NCI-H187 (cell line): Measurements from ENCODE around the gene FMO1.
"Not testable (repeated sequence)": the region's sequence is repeated elsewhere in the genome, so short reads cannot be mapped to it uniquely, and the experiment has no call there.

Experiments used
- DNase-seq, 2 experiments: peaks; one replicate each; lab custom pipeline; 2025; lab: John Stamatoyannopoulos, UW

FMO1 gene, protein sequence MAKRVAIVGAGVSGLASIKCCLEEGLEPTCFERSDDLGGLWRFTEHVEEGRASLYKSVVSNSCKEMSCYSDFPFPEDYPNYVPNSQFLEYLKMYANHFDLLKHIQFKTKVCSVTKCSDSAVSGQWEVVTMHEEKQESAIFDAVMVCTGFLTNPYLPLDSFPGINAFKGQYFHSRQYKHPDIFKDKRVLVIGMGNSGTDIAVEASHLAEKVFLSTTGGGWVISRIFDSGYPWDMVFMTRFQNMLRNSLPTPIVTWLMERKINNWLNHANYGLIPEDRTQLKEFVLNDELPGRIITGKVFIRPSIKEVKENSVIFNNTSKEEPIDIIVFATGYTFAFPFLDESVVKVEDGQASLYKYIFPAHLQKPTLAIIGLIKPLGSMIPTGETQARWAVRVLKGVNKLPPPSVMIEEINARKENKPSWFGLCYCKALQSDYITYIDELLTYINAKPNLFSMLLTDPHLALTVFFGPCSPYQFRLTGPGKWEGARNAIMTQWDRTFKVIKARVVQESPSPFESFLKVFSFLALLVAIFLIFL

DNA sequence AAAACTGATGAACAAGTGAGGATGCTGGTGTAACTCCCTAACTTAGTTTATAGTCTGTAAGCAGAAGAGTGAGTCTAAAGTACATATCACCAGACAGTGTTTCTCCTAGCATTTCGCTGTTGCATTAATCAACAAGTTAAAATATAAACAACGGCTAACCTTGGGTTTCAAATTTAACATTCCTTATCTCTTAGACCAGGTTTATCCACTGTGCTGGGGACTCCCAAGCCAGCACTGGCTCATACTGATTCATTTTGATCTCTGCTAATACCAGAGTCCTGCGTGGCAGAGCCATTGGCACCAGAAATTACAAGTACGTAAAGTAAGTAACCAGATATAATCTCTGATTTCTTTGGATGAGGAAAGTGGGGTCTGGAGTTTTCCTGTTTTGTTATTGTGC, at the start of gene FMO1:
FMO1 (plus strand) TSS at position 193 of the 400 bp plus-strand sequence. CDS start 9,594 bp downstream, outside the sequence.
- no peak for DNase-seq

DNA sequence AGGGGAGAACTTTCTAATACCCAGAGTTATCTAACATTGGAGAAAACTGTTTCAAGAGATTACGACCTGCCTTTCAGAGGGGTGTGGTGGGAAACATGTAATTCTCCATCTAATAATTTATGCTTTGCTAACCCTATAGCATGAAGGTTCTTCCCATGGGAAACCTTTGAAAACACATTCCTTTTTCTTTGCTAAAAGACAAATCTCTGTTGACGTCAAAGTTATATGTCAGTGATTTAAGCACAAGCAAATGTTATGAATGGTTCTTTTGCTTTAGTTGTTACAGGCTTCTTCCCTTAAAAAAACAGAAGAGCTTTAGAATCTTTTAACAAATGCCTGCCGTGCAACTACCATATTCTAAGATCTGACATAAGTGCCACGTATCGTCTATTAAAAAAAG, 44.0 kb upstream of the FMO1 start:
- no peak for DNase-seq

DNA sequence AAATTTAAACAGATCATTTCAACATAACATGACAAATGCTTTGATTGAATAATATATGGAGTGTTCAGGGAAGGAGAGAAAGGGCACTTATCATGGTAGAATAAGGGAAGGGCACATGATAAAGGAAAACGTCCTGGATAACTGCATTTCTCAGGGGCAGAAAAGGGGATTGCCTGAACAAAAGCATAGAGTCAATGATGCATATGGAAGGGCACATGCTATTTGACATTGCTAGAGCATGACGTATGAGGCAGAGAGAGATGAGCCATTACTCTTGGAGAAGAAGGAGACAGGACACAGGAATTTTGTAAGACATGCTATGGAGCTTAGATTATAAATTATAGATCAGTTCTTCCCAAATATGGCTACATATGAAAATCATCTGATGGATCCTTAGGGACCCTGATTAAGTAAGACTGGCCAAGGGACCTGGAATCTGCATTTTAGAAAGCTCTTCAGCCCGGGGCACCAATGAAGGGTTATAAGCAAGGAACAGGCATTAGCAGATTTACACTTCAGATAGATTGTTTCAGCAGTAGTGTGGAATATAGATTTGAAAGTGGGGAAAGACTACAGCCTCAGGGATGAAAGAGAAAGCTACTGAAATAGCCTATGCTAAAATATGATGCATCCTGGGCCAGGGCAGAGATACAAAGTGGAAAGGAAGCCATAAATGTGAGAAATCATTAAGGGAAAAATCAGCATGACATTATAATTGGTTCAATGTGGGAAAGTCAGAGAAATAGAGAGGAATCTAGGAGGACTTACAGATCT, 41.9 kb upstream of the FMO1 start:
- no peak for DNase-seq

DNA sequence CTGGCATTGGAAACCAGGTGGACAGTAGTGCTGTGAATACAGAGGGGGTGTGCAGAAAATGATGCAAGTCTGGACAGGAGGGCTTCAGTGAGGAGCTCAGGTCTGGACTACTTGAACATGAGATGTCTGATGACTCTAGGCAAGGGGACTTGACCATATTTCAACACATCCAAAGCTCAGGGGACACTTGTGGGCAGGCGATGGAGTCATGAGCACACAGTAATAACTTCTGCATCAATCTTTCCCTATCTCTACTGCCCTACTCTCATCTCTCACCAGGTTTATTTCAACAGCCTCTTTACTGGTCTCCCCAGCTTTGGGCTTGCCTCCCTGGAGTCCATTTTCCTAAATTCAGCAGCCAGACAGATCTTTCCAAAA, 41.3 kb upstream of the FMO1 start:
- no peak for DNase-seq

DNA sequence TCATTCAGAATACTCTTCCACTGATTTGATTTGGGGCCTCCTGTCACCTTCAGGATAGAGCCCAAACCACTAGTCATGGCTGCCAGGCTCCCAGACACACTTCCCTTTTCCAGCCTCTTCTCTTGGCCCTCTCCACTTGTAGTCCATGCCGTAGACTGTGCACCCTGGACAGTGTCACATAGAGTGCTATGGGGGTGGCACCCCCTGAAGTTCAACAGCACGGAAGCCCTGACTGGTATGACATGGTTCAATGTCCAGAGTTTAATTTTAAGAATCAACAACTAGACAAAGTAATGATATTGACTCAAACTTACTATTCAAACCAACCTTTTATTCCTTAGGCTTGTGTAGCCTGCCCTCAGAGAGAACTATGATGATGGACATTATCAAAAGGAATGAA, 40.9 kb upstream of the FMO1 start:
- DNase-seq: no peak

DNA sequence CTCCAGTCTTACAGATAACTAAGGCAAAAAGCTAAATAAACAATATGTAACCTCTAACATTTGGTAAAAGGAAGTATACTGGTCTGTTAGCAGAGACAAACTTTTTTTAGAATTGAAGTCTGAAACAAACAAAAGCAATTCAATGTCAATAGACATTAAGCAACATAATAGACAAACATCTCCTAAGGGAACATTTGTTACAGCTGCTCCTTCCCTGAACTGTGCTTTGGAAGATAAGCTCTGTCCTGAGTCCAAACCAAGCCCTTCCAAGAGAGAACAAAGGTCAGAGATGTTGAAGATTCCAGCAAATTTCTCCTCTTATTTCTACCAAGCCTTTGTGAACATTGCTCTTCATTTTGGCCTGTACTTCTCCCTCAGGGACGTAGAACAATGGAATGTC, 37.9 kb upstream of the FMO1 start:
- DNase-seq: no peak

DNA sequence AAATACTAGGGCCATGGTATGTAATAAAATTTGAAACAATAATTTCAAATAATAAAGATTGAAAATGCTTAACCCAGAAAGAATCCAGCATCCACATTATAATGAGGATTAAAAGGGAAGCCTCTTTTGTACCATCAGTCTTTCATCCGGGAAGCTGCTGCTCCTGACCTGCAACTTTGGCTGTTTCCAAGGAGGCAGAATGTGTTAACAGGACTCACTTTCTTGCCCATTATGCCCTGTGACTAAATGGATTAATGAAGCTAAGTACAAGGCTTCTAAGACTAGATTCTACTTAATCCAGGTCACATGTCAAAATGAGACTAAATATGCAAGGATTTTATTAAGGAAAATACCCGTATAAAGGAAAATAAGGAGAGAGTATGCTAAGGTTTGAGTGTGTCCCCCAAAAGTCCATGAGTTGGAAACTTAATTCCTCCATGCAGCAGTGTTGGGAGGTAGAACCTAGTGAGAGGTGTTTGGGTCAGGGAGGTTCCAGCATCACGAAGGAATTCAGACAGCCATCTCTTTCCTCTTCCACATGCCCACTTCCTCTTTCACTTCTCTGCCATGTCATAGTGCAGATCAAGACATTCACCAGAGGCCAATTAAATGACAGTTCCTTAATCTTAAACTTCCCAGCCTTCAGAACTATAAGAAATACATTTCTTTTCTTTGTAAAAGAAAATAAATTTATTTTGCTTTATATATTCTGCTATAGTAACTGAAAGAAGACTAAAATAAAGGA, 35.5 kb upstream of the FMO1 start:
- no peak for DNase-seq

DNA sequence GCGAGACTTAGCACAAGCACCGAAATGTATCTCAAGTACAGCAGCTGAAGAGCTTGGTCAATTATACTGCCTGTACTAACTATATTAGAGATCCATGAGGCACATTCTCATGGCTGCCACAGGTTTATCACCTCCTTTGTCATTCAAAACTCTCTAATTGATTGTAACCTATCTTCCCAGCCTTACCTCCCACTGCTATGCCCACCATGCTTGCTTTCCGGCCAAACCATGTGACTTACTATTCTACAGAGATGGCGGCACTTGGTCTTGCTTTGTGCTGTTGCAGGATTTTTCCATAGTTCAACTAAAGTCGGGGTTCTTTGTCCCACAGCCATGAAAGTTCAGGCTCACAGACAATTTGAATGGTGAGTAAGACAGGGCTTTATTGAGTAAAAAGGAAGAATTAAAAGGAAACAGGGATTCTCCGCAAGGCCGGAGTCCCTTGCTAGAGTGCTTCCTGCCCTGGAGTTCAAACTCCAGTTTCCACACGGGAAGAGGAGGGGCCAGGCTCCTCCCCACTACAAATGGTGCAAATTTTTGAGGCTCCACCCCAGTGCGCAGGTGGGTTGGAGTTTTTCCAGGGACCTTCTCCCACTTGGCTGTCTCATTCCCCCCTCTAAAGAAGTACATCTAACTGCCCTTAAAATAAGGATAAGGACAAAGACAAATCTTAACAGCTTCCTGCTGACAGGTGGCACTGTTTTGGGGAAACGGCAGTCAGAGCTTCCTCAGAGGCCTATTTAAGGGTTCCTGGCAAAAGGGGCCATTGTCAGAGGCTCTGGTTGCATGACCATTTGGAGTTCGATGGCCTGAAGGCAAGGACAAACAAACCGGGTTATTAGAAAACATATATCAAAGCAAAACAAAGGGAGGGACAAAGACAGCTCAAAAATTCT, 34.5 kb upstream of the FMO1 start:
- DNase-seq: no peak

DNA sequence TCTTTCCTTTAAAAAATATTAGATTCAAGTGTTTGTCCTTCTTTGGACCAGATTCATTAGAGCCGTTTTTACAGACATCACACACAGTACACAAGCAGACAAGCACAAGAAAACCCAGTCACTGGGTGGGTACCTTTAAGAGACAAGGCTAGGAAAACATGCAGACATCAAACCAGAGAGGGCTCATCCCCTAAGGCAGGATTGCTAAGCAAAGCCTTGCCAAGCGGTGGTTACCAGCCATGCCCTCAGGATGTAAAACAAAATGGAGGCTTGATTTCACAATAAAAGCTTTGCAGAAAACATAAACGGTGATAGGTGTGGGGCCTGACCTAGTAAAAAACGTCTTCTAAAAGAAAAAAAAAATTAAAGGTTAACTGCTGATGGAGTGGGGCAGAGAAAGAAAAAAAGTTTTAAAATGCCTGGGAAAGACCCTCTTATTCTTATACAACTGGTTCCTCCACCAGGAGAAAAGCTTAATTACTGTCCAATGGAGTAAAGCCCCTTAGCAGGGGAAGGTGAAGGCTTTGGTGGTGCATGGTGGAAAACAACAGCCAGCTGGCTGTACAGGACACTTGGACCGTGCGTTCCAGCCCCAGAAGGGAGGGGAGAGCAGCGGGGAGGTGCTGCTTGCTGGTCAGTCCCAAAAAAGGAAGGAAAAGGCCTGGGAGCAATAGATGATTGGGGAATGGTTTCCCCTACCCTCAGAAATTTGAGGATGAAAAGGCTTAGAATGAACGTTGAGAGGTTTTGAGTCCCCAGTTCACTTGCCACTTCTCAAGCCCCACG, 30.4 kb upstream of the FMO1 start:
- DNase-seq: no peak

DNA sequence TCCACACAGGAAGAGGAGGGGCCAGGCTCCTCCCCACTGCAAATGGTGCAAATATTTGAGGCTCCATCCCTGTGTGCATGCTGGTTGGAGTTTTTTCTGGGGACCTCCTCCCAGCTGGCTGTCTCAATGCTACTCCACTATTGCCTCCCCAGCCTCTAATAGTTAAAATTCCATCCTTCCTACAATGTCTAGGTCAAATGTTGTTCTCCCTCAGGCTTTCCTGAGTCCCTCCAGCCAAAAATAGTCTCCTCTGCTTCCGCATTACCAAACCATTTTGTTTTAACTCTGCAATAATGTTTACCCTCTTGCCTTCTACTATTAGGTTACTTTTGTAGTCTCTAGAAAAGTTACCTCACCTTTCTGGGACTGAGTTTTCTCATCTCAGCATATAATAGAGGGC, 29.6 kb upstream of the FMO1 start:
- no peak for DNase-seq

DNA sequence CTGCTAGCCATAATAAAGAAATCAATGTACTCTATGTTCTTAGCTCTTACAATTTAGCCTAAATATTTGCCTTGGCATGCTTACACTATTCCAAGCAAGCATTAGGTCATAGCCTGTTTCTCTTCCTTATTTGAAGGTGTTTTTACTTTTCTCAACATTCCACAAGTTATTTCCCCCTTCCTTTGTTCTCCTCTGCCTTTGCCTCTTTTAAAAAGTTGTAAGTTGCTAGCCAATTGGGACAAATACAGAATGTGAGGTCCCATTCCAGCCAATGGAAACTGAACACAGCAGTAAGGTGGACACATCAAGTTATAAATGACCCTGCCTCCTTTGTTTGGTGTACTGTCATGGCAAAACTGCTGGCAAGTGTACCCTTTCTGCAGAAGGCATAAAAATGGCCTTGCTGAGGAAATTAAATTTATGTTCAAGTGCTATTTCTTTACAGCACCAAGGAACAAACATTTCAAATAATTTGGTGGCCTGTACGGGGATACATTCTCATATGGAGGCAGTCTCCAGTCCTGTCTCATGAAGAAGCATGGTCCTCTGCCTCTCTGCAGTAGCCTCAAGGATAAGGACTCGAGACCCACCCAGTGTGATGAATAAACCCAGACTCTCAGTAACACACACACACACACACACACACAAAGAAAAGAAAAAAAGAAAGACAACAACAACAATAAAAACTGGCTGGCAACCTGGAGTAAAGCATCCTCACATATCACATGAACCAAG, 28.8 kb upstream of the FMO1 start:
- DNase-seq: no peak

DNA sequence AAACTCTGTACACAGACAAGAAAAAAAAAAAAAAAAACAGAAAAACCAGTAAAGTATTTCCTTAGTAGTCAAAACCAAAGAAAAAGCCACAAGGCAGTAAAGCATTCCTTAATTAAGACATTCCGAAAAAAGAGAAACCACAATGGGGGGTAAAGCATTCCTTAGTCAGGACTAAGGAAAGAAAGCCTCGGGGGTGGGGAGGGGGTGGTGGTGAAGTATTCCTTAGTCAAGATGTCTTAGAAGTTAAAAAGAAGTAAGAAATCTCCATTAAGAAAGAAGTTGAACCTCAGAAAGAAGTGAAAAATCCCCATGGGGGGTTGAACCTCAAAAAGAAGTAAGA, 28.2 kb upstream of the FMO1 start:
- no peak for DNase-seq

DNA sequence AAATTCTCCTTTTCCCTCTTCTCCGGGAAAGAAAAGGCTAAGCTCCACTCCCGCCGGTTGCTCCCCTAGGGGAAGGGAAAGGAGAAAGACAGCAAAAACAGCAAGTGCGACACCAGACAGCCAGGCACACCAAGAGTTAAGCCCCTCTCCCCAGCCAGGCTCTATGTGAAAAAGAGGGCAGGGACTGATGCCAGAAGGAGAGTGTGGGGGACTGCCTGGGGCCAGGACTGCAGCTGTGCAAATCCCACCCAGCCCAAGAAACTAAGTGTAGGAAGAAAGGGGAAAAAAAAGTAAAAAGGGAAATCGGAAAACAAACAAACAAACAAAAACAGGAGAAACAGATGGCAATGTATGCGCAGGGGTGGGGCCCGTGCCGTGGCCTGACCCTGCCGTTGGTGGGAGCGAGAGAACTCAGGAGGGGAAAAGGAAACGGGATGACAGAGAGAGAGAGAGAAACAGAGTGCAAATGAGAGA, 27.7 kb upstream of the FMO1 start:
- no peak for DNase-seq

DNA sequence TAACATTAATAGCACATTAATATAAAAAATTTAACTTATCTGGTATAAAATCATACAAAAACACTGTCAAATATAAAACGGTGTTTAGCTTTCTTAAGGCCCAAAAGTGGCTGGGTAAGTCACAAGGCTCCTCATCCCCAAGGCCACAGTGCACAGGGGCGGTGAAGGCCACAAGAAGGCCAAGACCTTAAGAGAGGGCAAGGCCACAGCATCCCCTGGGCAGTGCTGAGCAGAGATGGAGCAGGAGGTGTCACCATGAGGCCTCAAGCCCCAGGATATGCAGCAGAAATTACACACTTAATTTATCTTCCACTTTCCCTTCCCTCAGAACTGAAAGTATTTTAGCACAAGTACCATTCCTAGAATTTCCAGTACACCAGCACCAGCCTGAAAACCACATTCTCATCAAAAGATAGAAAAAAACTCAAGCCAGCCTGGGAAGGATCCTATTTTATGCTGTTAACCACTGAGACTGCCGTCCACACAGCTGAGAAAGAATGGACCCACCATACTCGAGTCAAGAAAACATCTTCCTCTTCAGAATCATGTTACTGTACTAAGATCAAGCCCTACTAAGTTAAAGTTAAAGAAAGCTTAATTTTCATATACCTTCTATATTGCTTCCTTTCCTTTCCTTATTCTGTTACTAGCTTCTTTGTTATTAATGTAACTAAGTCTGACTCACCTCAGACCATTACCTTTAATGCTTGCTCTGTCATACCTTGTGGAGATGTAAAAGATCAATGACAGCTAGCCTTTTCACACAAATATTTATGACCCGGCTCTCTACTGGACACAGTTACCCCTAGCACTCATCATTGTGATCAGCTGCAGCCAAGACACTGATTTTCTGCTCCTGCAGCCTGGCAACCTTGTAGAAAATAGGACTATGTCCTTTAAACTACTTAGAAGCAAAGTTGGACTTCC, 26.4 kb upstream of the FMO1 start:
- no peak for DNase-seq

DNA sequence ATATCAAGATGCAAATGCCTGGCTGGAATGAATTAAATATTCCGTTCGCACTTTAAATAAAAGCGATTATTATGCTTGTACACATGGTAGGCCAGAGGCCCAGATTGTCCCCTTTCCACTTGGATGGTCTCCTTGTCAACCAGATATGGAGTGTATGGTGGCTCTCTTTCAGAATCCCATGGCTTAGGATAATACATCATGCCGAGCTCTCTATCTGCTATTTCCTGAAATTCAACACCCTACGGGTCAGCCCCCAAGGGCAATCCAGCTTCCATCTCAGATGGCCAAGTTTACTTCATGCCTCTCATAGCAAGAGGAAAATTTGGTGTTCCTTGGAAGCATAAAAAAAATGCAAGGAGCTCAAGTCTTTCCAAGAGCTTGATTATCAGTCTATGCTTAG, 25.4 kb upstream of the FMO1 start:
- DNase-seq: no peak

DNA sequence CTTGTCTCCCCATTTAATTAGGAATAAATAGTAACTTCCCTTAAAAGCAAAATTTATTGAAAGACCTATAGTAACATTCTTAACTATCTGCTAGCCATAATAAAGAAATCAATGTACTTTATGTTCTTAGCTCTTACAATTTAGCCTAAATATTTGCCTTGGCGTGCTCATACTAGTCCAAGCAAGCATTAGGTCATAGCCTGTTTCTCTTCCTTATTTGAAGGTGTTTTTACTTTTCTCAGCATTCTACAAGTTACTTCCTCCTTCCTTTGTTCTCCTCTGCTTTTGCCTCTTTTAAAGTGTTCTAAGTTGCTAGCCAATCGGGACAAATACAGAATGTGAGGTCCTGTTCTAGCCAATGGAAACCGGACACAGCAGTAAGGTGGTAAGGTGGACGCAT, 24.0 kb upstream of the FMO1 start:
- DNase-seq: not testable (repeated sequence)

DNA sequence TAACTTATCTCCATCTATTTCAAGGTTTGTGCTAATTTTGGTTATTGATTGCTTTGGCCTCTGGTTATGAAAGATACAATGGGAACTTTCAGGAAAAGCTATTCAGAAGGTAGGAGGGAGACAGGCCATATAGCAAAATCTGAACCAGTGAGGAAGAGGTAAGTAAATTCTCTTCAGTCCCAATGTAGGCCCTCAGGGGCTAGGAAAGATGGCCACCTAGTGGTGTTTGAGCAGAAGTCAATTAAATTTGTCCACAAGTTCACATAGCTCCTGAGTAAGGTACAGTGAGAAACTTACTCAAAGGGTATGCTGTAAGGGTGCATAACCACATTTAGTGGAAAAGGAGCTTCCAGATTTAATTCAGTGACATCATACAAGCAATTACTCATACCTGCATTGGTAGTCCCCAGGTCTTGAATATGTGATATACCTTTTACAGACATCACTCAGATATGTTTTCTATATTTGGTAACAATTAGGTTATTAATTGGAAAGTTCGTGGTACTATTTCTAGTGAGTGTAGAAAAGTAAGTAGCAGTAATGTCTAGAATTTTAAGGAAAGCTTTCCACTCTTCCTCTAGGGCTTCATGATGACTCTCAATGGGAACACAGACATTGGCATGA, 21.4 kb upstream of the FMO1 start:
- DNase-seq: peak; percentile 43 to 75

DNA sequence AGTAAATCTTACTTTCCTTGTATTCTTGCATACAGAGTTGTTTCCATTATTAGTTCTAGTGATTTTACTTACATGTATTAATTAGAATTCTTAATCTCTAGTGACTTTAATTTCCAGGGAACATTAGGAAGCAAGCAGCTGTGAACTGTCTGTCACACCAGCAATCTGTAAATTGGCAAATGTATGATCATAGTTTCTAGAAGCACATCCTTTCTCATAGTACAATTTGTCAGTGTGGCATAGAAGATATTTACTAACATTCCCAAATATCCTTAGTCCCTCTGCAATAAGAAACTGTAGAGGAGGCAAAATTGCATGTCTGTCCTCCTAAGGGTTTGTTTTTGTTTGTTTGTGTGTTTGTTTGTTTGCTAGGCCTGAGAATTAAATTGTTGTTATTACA, 17.0 kb upstream of the FMO1 start:
- DNase-seq: no peak
